ENCODE data around the gene RGS7BP.
"Not testable (repeated sequence)": the region's sequence is repeated elsewhere in the genome, so short reads cannot be mapped to it uniquely, and the experiment has no call there.

DNA sequence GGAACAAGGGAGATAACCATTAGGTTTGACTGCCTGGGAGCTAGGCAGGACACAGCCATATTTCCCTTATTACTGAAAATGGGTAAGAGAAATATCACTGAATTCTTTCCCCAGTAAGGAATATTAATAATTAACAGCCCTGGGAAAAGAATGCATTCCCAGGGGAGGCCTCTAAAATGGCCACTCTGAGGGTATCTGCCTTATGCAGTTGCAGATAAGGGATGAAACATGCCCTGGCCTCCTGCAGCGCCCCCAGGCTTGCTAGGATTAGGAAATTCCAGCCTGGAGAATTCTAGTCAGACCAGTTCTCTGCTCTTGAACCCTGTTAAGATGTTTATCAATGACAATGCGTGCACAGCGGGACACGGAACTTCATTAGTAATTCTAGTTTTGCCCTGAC is 52.8 kb downstream of the RGS7BP start:
- TF ChIP-seq, protein P1, sequence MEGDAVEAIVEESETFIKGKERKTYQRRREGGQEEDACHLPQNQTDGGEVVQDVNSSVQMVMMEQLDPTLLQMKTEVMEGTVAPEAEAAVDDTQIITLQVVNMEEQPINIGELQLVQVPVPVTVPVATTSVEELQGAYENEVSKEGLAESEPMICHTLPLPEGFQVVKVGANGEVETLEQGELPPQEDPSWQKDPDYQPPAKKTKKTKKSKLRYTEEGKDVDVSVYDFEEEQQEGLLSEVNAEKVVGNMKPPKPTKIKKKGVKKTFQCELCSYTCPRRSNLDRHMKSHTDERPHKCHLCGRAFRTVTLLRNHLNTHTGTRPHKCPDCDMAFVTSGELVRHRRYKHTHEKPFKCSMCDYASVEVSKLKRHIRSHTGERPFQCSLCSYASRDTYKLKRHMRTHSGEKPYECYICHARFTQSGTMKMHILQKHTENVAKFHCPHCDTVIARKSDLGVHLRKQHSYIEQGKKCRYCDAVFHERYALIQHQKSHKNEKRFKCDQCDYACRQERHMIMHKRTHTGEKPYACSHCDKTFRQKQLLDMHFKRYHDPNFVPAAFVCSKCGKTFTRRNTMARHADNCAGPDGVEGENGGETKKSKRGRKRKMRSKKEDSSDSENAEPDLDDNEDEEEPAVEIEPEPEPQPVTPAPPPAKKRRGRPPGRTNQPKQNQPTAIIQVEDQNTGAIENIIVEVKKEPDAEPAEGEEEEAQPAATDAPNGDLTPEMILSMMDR (conservative IDR thresholded peaks at IDR 0.05 in 1 of 2, IDR thresholded peaks at IDR 0.05 in 1 of 2; ENCODE audit: extremely low read depth in 1 of 2, insufficient read depth in 1 of 2, low read depth in 1 of 2, low read length in 2 of 2) = not testable (repeated sequence)
- not testable (repeated sequence) for TF ChIP-seq EZH2 (IDR thresholded peaks at IDR 0.05; ENCODE audit: borderline replicate concordance, low read length)

Data from mammary epithelial cell (primary cell).